SK-N-SH (cell line): ENCODE results near the gene DTNBP1.
A peak's percentile ranks its signal among the peaks of the same experiment; 100 is the strongest.

Experiments used
- EZH2phosphoT487 ChIP-seq: fragments of 200-600 bp; sonication (generic); IDR thresholded peaks from 2 replicates; pipeline ENCODE4 v1.6.1; 2017; ENCODE audit warnings: low read depth, mixed run types, mild to moderate bottlenecking, antibody characterized with exemption, moderate library complexity, borderline replicate concordance
- FOSL2 ChIP-seq: IDR thresholded peaks from 2 replicates; pipeline ENCODE4 v1.4.0; 2012; ENCODE audit warnings: low read depth, mild to moderate bottlenecking, moderate library complexity, borderline replicate concordance
- FOXM1 ChIP-seq: IDR thresholded peaks from 2 replicates; pipeline ENCODE4 v1.4.0; 2012; ENCODE audit warnings: low read depth, mild to moderate bottlenecking
- GABPA ChIP-seq: IDR thresholded peaks from 2 replicates; pipeline ENCODE4 v1.4.0; 2012; ENCODE audit warnings: low read depth, mild to moderate bottlenecking
- GATA2 ChIP-seq: sonication (generic); formaldehyde crosslinking; IDR thresholded peaks from 2 replicates; pipeline ENCODE4 v1.5.0; 2020; ENCODE audit warnings: mild to moderate bottlenecking, missing genetic modification reagents
- MXI1 ChIP-seq: IDR thresholded peaks from 2 replicates; pipeline ENCODE4 v1.6.1; 2012; ENCODE audit warnings: mild to moderate bottlenecking, low read depth, low read length, improper control_type of control experiment
- RAD21 ChIP-seq: IDR thresholded peaks from 2 replicates; pipeline ENCODE4 v1.6.1; 2012; ENCODE audit warnings: mild to moderate bottlenecking, low read length
- RFX5 ChIP-seq: IDR thresholded peaks from 2 replicates; pipeline ENCODE4 v1.6.1; 2012; ENCODE audit warnings: mild to moderate bottlenecking, improper control_type of control experiment, low read length
- SIN3A ChIP-seq: IDR thresholded peaks from 2 replicates; pipeline ENCODE4 v1.6.1; 2012; ENCODE audit warnings: low read depth, mild to moderate bottlenecking, low read length, moderate library complexity, borderline replicate concordance
- TCF12 ChIP-seq: IDR thresholded peaks from 2 replicates; pipeline ENCODE4 v1.4.0; 2012
- YY1 ChIP-seq: IDR thresholded peaks from 2 replicates; pipeline ENCODE4 v1.4.0; 2012; ENCODE audit warnings: low read depth, mild to moderate bottlenecking
- TF ChIP-seq, protein P1 (sequence below): fragments of 200-600 bp; sonication (generic); IDR thresholded peaks from 2 replicates; pipeline ENCODE4 v1.6.1; 2017; ENCODE audit warnings: antibody characterized with exemption, mild to moderate bottlenecking, moderate library complexity
- TF ChIP-seq, protein P2 (sequence below): IDR thresholded peaks from 2 replicates; pipeline ENCODE4 v1.4.0; 2012; ENCODE audit warnings: low read depth
- TF ChIP-seq, protein P3 (sequence below): IDR thresholded peaks from 2 replicates; pipeline ENCODE4 v1.4.0; 2012; ENCODE audit warnings: low read depth, borderline replicate concordance

DNA sequence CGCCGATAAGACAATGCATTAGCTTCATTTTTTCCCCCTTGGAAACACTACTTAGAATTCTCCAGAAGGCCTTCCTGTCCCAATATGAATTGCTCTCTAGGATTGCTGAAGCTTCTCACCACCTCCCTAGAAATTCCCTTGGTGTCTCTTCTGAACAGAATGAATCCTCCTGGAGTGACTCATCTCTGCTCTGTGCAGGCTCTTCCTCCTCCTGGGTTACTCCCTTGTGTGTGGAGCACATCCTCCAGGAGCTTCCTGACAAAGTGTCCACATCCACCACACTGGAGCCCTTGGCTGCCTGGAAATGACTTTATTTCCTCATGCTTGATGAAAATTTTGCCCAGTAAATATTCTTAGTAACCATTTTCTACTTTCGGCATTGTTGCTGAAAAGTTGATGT, 54.4 kb downstream of the DTNBP1 start:
- TF ChIP-seq, protein P1, sequence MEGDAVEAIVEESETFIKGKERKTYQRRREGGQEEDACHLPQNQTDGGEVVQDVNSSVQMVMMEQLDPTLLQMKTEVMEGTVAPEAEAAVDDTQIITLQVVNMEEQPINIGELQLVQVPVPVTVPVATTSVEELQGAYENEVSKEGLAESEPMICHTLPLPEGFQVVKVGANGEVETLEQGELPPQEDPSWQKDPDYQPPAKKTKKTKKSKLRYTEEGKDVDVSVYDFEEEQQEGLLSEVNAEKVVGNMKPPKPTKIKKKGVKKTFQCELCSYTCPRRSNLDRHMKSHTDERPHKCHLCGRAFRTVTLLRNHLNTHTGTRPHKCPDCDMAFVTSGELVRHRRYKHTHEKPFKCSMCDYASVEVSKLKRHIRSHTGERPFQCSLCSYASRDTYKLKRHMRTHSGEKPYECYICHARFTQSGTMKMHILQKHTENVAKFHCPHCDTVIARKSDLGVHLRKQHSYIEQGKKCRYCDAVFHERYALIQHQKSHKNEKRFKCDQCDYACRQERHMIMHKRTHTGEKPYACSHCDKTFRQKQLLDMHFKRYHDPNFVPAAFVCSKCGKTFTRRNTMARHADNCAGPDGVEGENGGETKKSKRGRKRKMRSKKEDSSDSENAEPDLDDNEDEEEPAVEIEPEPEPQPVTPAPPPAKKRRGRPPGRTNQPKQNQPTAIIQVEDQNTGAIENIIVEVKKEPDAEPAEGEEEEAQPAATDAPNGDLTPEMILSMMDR = no peak
- TF ChIP-seq, protein P2, sequence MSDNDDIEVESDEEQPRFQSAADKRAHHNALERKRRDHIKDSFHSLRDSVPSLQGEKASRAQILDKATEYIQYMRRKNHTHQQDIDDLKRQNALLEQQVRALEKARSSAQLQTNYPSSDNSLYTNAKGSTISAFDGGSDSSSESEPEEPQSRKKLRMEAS = no peak
- TF ChIP-seq FOSL2 (peak; percentile 88), GATA2 (CRISPR knock-in tag) (no peak), GABPA (no peak), RAD21 (no peak), TCF12 (peak; percentile 29; the same call in 1 of the 2 replicates), SIN3A (no peak), YY1 (no peak), MXI1 (no peak), FOXM1 (no peak), RFX5 (no peak), EZH2phosphoT487 (no peak)
- TF ChIP-seq, protein P3, sequence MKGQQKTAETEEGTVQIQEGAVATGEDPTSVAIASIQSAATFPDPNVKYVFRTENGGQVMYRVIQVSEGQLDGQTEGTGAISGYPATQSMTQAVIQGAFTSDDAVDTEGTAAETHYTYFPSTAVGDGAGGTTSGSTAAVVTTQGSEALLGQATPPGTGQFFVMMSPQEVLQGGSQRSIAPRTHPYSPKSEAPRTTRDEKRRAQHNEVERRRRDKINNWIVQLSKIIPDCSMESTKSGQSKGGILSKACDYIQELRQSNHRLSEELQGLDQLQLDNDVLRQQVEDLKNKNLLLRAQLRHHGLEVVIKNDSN = no peak
